ENCODE results near the gene ETHE1. TPM values are rescaled to one million over a fixed set of nuclear protein-coding genes. Genes with fewer than 3 reads are reported as not detected.

Gene ETHE1
- total and polyA plus RNA-seq, 8 donors, result 17.1 to 39.8 (median 20.2) TPM

DNA sequence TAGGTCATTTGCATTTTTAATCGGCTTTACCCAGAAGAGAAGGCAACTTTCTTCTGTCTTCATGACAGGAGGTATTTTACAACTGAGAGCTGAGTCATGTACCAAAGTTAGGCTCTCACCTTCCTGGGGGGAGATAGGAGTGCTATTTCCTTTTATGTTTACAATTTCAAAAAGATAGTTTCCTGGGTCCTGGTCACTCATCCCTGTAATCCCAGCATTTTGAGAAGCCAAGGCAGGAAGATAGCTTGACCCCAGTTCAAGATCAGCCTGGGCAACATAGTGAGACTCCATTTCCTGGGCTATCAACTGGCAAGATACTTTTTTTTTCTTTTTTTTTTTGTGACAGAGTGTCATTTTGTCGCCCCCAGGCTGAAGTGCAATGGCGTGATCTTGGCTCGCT, 69.2 kb downstream of the ETHE1 start:
- TF ChIP-seq, protein P1, sequence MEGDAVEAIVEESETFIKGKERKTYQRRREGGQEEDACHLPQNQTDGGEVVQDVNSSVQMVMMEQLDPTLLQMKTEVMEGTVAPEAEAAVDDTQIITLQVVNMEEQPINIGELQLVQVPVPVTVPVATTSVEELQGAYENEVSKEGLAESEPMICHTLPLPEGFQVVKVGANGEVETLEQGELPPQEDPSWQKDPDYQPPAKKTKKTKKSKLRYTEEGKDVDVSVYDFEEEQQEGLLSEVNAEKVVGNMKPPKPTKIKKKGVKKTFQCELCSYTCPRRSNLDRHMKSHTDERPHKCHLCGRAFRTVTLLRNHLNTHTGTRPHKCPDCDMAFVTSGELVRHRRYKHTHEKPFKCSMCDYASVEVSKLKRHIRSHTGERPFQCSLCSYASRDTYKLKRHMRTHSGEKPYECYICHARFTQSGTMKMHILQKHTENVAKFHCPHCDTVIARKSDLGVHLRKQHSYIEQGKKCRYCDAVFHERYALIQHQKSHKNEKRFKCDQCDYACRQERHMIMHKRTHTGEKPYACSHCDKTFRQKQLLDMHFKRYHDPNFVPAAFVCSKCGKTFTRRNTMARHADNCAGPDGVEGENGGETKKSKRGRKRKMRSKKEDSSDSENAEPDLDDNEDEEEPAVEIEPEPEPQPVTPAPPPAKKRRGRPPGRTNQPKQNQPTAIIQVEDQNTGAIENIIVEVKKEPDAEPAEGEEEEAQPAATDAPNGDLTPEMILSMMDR (IDR thresholded peaks at IDR 0.05), result no peak
- H3K36me3 ChIP-seq, result no peaks in the 10 kb centered on the region
- no peak for ATAC-seq
- H3K4me1 ChIP-seq, result peaks cover 0 to 9% of the 10 kb centered on the region in 2 donors
- intact Hi-C loops (cut with DNase I), result no loop called here
- no peak overlapping the region for H3K27ac ChIP-seq
- H3K27me3 ChIP-seq, result no peaks in the 10 kb centered on the region
- no peak for DNase-seq
- H3K9me3 ChIP-seq, result no peaks in the 10 kb centered on the region
- H3K4me3 ChIP-seq, result no peak overlapping the region

Other genes starting within 250 kb of the ETHE1 start
- gene CD177, start 173.5 kb downstream of the ETHE1 start, total RNA-seq, result 10 to 100 TPM in 1 of 2 donors, not detected in 1; 13.8 TPM
- gene CD177, start 173.5 kb downstream of the ETHE1 start, polyA plus RNA-seq (ENCODE audit: insufficient read length in 6 of 6), result under 1 TPM; 0.17 to 0.78 (median 0.39) TPM
- gene TEX101, start 112.3 kb downstream of the ETHE1 start, total RNA-seq, result not detected
- gene TEX101, start 112.3 kb downstream of the ETHE1 start, polyA plus RNA-seq (ENCODE audit: insufficient read length in 6 of 6), result not detected
- gene LYPD3, start 61.6 kb downstream of the ETHE1 start, total RNA-seq, result 1 to 10 TPM in 1 of 2 donors, under 1 TPM in 1; 0.73 to 1.1 TPM
- gene LYPD3, start 61.6 kb downstream of the ETHE1 start, polyA plus RNA-seq (ENCODE audit: insufficient read length in 6 of 6), result 1 to 10 TPM; 1.2 to 2.1 (median 1.2) TPM
- gene PHLDB3, start 22.5 kb downstream of the ETHE1 start, total RNA-seq, result 1 to 10 TPM; 4.5 to 8.3 TPM
- gene PHLDB3, start 22.5 kb downstream of the ETHE1 start, polyA plus RNA-seq (ENCODE audit: insufficient read length in 6 of 6), result 10 to 100 TPM in 3 of 6 donors, 1 to 10 TPM in 3; 7.5 to 13.3 (median 10.1) TPM
- gene ZNF575, start 6.0 kb upstream of the ETHE1 start, total RNA-seq, result 1 to 10 TPM; 2.1 to 2.5 TPM
- 1 to 10 TPM; 1.2 to 3.3 (median 2.2) TPM for gene ZNF575, start 6.0 kb upstream of the ETHE1 start, polyA plus RNA-seq (ENCODE audit: insufficient read length in 6 of 6)
- gene XRCC1, start 48.3 kb upstream of the ETHE1 start, total RNA-seq, result 10 to 100 TPM; 25.2 to 30.6 TPM
- gene XRCC1, start 48.3 kb upstream of the ETHE1 start, polyA plus RNA-seq (ENCODE audit: insufficient read length in 6 of 6), result 10 to 100 TPM; 52.8 to 70.0 (median 57.4) TPM
- 1 to 10 TPM; 6.2 to 7.1 TPM for gene PINLYP, start 48.6 kb upstream of the ETHE1 start, total RNA-seq
- gene PINLYP, start 48.6 kb upstream of the ETHE1 start, polyA plus RNA-seq (ENCODE audit: insufficient read length in 6 of 6), result 10 to 100 TPM; 15.4 to 21.2 (median 18.2) TPM
- 10 to 100 TPM; 22.0 to 27.6 TPM for gene IRGQ, start 68.9 kb upstream of the ETHE1 start, total RNA-seq
- gene IRGQ, start 68.9 kb upstream of the ETHE1 start, polyA plus RNA-seq (ENCODE audit: insufficient read length in 6 of 6), result 10 to 100 TPM; 15.1 to 18.5 (median 17.1) TPM
- gene ZNF576, start 69.4 kb upstream of the ETHE1 start, total RNA-seq, result 10 to 100 TPM; 11.5 to 14.4 TPM
- 10 to 100 TPM in 5 of 6 donors, 1 to 10 TPM in 1; 9.3 to 12.3 (median 10.8) TPM for gene ZNF576, start 69.4 kb upstream of the ETHE1 start, polyA plus RNA-seq (ENCODE audit: insufficient read length in 6 of 6)
- under 1 TPM; 0.10 to 0.32 TPM for gene SRRM5, start 84.9 kb upstream of the ETHE1 start, total RNA-seq
- gene SRRM5, start 84.9 kb upstream of the ETHE1 start, polyA plus RNA-seq (ENCODE audit: insufficient read length in 6 of 6), result 1 to 10 TPM; 1.1 to 2.5 (median 2.2) TPM
- gene ZNF428, start 92.4 kb upstream of the ETHE1 start, total RNA-seq, result 10 to 100 TPM; 24.7 to 41.5 TPM
- gene ZNF428, start 92.4 kb upstream of the ETHE1 start, polyA plus RNA-seq (ENCODE audit: insufficient read length in 6 of 6), result 10 to 100 TPM; 71.8 to 99.9 (median 88.1) TPM
- 10 to 100 TPM in 1 of 2 donors, 1 to 10 TPM in 1; 4.7 to 12.1 TPM for gene CADM4, start 112.6 kb upstream of the ETHE1 start, total RNA-seq
- gene CADM4, start 112.6 kb upstream of the ETHE1 start, polyA plus RNA-seq (ENCODE audit: insufficient read length in 6 of 6), result 10 to 100 TPM; 17.2 to 24.0 (median 21.2) TPM
- 100 to 1,000 TPM in 1 of 2 donors, 10 to 100 TPM in 1; 76.5 to 119 TPM for gene PLAUR, start 143.0 kb upstream of the ETHE1 start, total RNA-seq
- gene PLAUR, start 143.0 kb upstream of the ETHE1 start, polyA plus RNA-seq (ENCODE audit: insufficient read length in 6 of 6), result 10 to 100 TPM; 13.7 to 22.0 (median 17.8) TPM
- not detected for gene IRGC, start 188.9 kb upstream of the ETHE1 start, total RNA-seq
- not detected for gene IRGC, start 188.9 kb upstream of the ETHE1 start, polyA plus RNA-seq (ENCODE audit: insufficient read length in 6 of 6)
- gene SMG9, start 227.8 kb upstream of the ETHE1 start, total RNA-seq, result 10 to 100 TPM; 40.9 to 49.6 TPM
- gene SMG9, start 227.8 kb upstream of the ETHE1 start, polyA plus RNA-seq (ENCODE audit: insufficient read length in 6 of 6), result 10 to 100 TPM; 48.5 to 66.2 (median 55.7) TPM

All from left lung (tissue), 10 donors.